ENCODE measurements around the gene PSMB9.
"Not testable (repeated sequence)": the region's sequence is repeated elsewhere in the genome, so short reads cannot be mapped to it uniquely, and the experiment has no call there.

PSMB9 gene

GRCh38 chr6:32853541-32854375 is at the start of gene PSMB9, which contains the start of gene TAP1:
TSS of gene PSMB9 (plus strand) at chr6:32854192. CDS start at chr6:32854230, 38 bp downstream.
TSS of gene TAP1 (minus strand) at chr6:32853704. CDS start at chr6:32853636, 68 bp downstream.
- FAIRE-seq = no peak

DNA sequence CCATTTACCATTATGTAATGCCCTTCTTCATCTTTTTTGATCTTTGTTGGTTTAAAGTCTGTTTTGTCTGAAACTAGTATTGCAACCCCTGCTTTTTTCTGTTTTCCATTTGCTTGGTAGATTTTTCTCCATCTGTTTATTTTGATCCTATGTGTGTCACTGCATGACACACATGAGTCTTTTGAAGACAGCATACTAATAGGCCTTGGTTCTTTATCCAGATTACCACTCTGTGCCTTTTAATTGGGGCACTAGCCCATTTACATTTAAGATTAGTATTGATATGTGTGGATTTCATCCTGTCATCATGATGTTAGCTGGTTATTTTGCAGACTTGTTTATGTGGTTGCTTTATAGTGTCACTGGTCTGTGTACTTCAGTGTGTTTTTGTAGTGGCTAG is 48.6 kb upstream of the PSMB9 start:
- not testable (repeated sequence) for FAIRE-seq

DNA sequence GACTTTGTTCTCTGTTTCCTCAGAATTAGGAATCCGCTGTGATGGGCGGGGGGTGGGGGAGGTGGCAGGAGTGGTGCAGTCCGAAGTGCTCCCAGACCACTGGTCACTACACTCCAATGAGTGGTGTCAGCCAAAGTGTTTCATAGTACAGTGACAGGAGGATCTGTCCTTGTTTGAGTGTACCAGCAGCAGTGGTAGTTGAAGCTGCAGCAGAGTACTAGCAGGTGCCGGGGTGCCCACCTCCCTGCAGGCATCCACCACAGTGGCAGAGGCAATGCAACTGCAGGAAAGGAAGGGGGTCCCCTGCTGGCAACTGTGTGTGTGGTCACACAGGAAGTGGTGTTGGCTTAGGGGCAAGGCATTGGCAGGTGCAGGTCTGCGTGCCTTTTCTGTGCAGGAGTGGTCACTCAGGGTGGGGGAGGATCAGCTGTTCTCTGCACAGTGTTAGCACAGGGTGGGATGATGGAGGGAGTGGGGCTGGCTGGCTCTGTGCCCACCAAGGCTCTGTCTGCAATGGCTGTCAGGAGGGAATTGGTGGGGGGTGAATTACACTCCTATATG is 46.9 kb upstream of the PSMB9 start:
- no peak for FAIRE-seq

DNA sequence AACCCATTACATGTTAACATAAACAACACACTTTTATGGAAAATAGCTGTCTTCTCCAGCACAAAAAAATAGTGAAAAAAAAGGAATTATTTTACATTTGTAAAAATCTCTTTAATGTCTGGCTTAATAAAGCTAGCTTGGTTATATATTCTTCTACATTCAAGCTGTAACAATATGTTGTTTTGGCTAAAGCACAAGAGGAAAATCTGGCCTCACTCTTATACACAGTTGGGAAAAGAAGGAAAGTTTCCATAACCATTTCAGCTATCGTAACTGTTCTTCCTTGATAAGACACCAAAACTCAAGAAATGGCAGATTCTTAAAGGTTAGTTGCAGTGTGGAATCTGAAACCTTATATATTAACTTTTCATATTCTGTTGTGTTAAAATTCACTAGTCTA is 44.8 kb upstream of the PSMB9 start:
- no peak for FAIRE-seq

DNA sequence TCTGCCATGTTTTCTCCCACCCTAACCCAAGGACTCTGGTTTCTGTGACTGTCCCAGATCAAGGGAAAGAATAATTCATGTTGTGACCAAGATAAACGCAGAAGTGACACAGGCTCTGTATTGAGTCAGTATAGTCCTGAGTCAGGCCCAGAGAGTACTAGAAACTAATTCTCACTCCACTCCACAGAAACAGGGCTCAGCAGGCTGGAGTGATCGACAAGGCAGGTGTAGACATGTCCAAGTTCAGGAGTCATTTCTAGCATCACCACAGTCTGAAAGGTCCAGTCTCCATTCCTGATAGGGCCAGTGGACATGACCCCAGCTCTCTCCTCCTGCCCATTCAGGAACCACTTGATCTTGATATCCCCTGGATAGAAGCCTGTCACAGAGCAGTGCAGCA is 39.8 kb upstream of the PSMB9 start:
- FAIRE-seq = no peak

DNA sequence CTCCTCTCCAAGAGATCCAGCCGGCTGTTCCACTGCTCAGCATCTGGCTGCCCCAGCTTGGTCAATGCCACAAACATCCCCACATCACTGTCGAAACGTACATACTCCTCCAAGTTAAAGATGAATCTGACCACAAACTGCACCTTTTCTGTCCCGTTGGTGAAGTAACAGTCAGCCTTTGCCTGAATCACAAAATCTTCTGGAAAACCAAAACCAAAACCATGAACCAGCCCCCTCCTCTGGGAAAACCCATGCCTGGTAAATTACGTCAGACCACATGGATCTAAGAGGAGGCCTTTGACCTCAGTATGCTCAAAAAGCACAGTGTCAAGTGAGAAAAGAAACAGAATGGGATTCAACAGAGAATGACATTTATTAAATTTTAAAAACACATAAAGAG is 38.9 kb upstream of the PSMB9 start:
- no peak for FAIRE-seq

- FAIRE-seq = no peak
Measured at GRCh38 chr6:32815996-32816395, 38.0 kb upstream of the PSMB9 start.

DNA sequence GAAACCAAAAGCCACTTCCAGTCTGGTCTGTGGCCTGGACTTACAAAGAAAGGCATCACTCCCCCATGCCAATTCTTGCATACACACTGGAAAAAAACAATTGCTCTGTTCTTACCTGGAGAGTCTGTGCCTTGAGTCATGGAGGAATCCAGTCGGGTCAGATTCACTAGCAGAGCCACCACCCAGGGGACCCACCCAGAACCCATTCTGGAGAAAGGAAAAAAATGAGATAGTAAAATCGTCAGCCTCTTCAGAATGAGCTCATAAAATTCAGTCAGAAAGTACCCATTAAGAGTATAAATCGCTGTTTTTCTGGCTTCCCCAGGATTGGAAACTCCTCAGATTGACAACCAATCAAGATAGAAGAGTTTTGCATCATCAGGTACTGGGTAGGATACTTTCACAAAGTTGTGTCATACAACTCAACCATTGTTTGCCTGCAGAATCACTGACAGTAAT is 37.2 kb upstream of the PSMB9 start, which contains the start of gene HLA-DOB:
HLA-DOB (minus strand) TSS at position 257 of the 459 bp plus-strand sequence; CDS start at position 206, 51 bp downstream.
- FAIRE-seq = no peak

DNA sequence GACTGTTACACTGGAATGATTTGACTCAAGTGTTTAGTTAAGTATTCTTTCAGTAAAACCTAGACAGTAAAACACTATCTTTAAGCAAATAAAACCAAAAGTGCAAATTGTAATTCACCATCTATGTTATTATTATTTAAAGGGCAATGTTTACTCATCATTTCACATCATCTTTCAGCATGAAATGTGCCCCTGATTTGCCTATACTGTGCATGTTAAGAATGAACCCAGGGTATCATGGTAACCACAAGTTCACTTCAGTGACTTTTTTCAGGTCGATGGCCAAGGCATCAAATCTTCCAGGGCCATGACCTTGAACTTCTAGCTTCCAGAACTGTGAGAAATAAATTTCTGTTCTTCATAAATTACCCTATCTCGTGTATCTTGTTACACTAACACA is 35.1 kb upstream of the PSMB9 start:
- FAIRE-seq = no peak

- no peak for FAIRE-seq
Measured at GRCh38 chr6:32819729-32820128, 34.3 kb upstream of the PSMB9 start.

DNA sequence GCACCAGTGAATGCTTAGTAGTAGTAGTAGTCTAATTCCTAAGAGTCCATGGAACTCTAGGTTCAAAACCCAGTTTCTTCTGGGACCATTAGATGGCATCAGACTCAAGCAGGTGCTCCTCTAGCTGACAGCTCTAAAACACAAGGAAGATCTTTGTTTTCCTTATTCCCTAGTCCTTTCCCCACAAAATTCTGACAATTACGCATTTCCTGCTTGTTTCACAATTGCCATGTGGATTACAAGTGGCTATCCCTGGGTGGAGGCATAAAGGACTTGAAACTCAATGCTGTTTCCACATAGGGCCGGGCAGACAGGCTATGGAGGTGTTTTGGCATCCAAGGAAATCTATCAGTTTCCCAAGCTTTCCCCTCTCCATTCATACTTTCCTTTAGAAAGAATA is 28.0 kb upstream of the PSMB9 start:
- FAIRE-seq = no peak

- no peak for FAIRE-seq
Measured at GRCh38 chr6:32827025-32827424, 27.0 kb upstream of the PSMB9 start.

- FAIRE-seq = no peak
Measured at GRCh38 chr6:32829495-32829894, 24.5 kb upstream of the PSMB9 start.

DNA sequence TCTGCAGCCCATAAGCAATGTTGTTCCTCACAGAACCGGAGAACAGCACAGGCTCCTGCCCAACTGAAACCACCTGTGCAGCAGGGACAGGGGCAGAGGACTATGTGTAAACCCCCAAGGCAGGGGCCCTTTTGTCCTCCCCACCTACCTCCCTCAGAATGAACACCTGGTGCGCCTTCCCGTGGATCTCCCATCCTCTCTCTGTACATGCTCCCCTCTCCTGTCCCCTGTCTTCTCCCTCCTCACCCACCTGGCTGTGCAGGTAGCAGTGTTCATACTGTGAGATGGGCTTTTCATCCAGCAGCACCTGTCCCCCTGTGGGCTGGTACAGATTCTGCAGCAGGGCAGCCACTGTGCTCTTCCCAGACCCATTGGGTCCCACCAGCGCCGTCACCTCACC is 24.0 kb upstream of the PSMB9 start:
- FAIRE-seq = no peak

GRCh38 chr6:32830936-32831335 is 23.1 kb upstream of the PSMB9 start:
- no peak for FAIRE-seq

- no peak for FAIRE-seq
Measured at GRCh38 chr6:32832535-32832934, 21.5 kb upstream of the PSMB9 start.

DNA sequence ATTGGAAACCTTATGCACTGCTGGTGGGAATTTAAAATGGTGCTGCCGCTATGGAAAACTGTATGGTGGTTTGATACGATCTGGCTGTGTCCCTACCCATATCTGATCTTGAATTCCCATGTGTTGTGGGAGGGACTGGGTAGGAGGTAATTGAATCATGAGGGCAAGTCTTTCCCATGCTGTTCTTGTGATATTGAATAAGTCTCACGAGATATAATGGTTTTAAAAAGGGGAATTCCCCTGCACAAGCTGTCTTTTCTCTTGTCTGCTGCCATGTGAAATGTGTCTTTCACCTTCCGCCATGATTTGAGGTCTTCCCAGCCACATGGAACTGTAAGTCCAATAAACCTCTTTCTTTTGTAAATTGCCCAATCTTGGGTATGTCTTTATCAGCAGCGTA is 20.3 kb upstream of the PSMB9 start:
- no peak for FAIRE-seq

- FAIRE-seq = no peak
Measured at GRCh38 chr6:32835167-32835893, 18.7 kb upstream of the PSMB9 start.

GRCh38 chr6:32836873-32837272 is 17.1 kb upstream of the PSMB9 start:
- no peak for FAIRE-seq

DNA sequence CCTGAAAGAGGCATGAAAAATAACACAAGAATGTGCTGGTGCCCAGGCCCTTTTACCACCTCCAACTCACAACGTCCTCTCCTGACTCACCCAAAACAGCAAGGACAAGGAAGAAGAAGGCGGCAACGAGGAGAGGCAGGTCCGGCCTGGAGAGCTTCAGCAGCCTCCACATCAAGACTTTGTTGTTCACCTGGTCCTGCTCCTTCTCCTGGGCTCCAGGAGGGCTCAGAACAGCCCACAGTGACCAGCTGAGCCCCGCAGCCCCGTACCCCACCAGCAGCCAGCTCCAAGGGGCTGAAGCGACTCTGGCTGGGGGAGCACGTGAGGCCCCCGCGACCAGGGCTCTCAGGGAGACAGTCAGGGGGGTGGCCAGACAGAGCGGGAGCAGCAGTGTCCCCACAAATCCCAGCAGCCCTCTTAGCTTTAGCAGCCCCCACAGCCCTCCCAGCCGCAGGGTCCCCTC is 16.3 kb upstream of the PSMB9 start:
- FAIRE-seq = no peak

DNA sequence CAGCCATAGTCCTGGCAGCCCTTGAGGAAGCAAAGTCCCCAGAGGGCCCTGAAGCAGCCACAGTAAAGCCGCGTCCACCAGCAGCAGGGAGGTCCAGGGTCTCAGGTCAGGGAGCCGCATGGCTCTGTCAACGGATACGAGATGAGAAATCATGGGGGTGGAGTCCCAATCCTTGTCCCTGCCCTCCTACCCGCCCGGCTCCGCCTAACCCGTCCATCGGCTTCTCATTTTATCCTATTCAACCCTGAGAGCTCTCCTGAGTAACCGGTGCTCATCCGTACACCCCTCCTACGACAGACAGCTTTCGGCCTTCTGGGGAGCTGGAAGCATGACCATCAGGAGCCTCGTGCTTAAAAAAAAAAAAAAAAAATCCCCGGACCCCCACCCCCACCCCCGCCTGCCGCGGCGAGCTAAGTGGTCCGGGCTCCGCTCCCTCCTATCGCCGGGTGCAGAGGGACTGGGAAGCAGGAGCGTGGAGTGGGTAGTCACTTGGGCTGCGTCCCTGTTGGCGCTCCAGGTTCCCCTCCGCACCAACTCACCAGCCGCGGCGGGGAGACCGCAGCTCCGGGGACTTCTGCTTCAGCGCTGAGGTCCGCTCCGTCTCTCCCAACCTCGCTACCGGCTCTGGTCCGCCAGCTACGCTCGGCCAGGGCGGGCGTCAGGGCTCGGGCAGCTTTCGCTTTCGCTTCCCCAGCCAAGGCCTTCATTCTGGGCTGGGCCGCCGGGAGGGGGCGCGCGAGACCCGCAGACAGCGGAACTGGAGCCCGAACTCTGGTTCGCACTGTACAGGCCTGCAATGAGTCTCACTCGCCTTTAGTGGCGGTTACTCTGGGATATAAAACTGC is 15.7 kb upstream of the PSMB9 start, which contains the start of gene TAP2:
TAP2 (minus strand) TSS at position 626 of the 845 bp plus-strand sequence; CDS start at position 120, 506 bp downstream.
- FAIRE-seq = peak; percentile 61

DNA sequence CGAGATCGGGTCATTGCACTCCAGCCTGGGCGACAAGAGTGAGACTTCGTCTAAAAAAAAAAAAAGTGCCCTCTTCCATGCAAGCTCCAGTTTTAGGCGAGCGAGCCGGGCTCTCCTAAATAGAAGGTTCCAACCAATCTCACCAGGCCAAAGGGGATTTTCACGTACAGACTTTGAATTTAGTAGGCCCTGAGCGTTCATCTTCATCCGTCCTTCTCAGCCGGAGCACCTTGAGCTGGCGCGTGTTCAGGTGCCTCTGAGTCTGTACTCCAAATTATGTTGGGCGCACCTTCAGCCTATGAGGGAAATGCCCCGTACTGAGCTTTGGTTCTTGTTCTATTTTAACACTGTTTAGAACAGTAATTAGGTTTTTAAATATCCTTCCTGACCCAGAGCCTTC is 14.6 kb upstream of the PSMB9 start:
- FAIRE-seq = no peak
